IMR-90 (cell line): Measurements from ENCODE around the gene NAT10. TPM values are rescaled to one million over a fixed set of nuclear protein-coding genes. Genes with fewer than 3 reads are reported as not detected.

ENCODE experiments used
- ATAC-seq: fragments of 200-7000 bp; cut with Tn5 transposase; 2 replicates; pipeline ENCODE4 v1.9.1; 2020; ENCODE audit warnings: low read depth, mild to moderate bottlenecking, moderate library complexity
- BruUV-seq: library from RNA; stranded (reverse); fragments of 400-500 nt; replicated peaks from 2 replicates; lab custom pipeline; 2021; lab: Mats Ljungman, UMichigan
- CTCF ChIA-PET: fragments of 300-600 bp; formaldehyde crosslinking; extraction: SDS; loops from one replicate; lab custom pipeline; 2021; ENCODE audit warnings: antibody characterized with exemption; lab: Yijun Ruan, JAX
- POLR2A ChIA-PET: fragments of 300-600 bp; sonication (Branson Sonifier 250); formaldehyde crosslinking; loops from one replicate; lab custom pipeline; 2022; ENCODE audit warnings: antibody characterized with exemption; ENCODE audit not compliant: unreplicated experiment; lab: Charles Lee
- DNase-seq: peaks from one replicate; pipeline ENCODE4 v3.0.0; 2013
- H2AFZ ChIP-seq: replicated peaks from 2 replicates; pipeline ENCODE3; 2013; ENCODE audit warnings: low read length, mild to moderate bottlenecking; ENCODE audit not compliant: poor library complexity
- H2AK5ac ChIP-seq: 2 replicates; pipeline ENCODE4 v1.6.1; 2013; ENCODE audit warnings: low read depth, low read length, inconsistent platforms
- H2AK9ac ChIP-seq: replicated peaks from 2 replicates; pipeline ENCODE3; 2013; ENCODE audit warnings: mild to moderate bottlenecking, low read depth, low read length, moderate library complexity; ENCODE audit not compliant: poor library complexity
- H2BK120ac ChIP-seq: 2 replicates; pipeline ENCODE4 v1.6.1; 2013; ENCODE audit warnings: low read depth, low read length, inconsistent platforms
- H2BK15ac ChIP-seq: 3 replicates; pipeline ENCODE4 v1.6.1; 2013; ENCODE audit warnings: low read depth, low read length, inconsistent platforms
- H2BK20ac ChIP-seq: 2 replicates; pipeline ENCODE4 v1.6.1; 2013; ENCODE audit warnings: low read depth, mild to moderate bottlenecking, inconsistent platforms, low read length, moderate library complexity
- H2BK5ac ChIP-seq: 2 replicates; pipeline ENCODE4 v1.6.1; 2013; ENCODE audit warnings: mild to moderate bottlenecking, low read depth, low read length, inconsistent platforms; ENCODE audit not compliant: poor library complexity, severe bottlenecking
- H3K14ac ChIP-seq: replicated peaks from 2 replicates; pipeline ENCODE4 v1.6.1; 2013; ENCODE audit warnings: low read depth, low read length, inconsistent platforms
- H3K18ac ChIP-seq: 2 replicates; pipeline ENCODE4 v1.6.1; 2013; ENCODE audit warnings: low read depth, low read length, control low read depth
- H3K23ac ChIP-seq: 2 replicates; pipeline ENCODE4 v1.6.1; 2013; ENCODE audit warnings: low read depth, low read length, inconsistent platforms
- H3K27ac ChIP-seq: 2 replicates; pipeline ENCODE4 v1.5.1; 2013; ENCODE audit warnings: mild to moderate bottlenecking, control low read depth, low read length; ENCODE audit not compliant: insufficient read depth
- H3K27me3 ChIP-seq: 2 replicates; pipeline ENCODE4 v1.6.1; 2013; ENCODE audit warnings: low read length; ENCODE audit not compliant: control insufficient read depth, insufficient read depth
- H3K36me3 ChIP-seq: 2 replicates; pipeline ENCODE4 v1.6.1; 2013; ENCODE audit warnings: low read length, mixed read lengths; ENCODE audit not compliant: control insufficient read depth, insufficient read depth
- H3K4ac ChIP-seq: 2 replicates; pipeline ENCODE4 v1.6.1; 2013; ENCODE audit warnings: low read depth, low read length, inconsistent platforms
- H3K4me1 ChIP-seq: 2 replicates; pipeline ENCODE4 v1.6.1; 2013; ENCODE audit warnings: low read length, mixed read lengths; ENCODE audit not compliant: control insufficient read depth, insufficient read depth
- H3K4me2 ChIP-seq: 2 replicates; pipeline ENCODE4 v1.6.1; 2013; ENCODE audit warnings: low read depth, mild to moderate bottlenecking, control low read depth, low read length, moderate library complexity
- H3K4me3 ChIP-seq: 2 replicates; pipeline ENCODE4 v1.5.1; 2013; ENCODE audit warnings: low read depth, mild to moderate bottlenecking, control low read depth, low read length, moderate library complexity; ENCODE audit not compliant: insufficient read depth
- H3K56ac ChIP-seq: 2 replicates; pipeline ENCODE4 v1.6.1; 2013; ENCODE audit warnings: low read length, inconsistent platforms; ENCODE audit not compliant: insufficient read depth; ENCODE audit errors: extremely low read depth
- H3K79me1 ChIP-seq, 2 experiments: 2 replicates each; pipeline ENCODE4 v1.6.1; 2013; ENCODE audit warnings: low read length in 2 of 2, inconsistent platforms in 1 of 2, low read depth in 1 of 2
- H3K9ac ChIP-seq: 2 replicates; pipeline ENCODE4 v1.6.1; 2013; ENCODE audit warnings: low read depth, low read length, control low read depth
- H3K9me1 ChIP-seq: 2 replicates; pipeline ENCODE4 v1.6.1; 2013; ENCODE audit warnings: low read length, inconsistent platforms; ENCODE audit not compliant: insufficient read depth
- H3K9me3 ChIP-seq: 2 replicates; pipeline ENCODE4 v1.6.1; 2013; ENCODE audit warnings: low read length; ENCODE audit not compliant: control insufficient read depth, insufficient read depth
- H4K20me1 ChIP-seq: 2 replicates; pipeline ENCODE4 v1.6.1; 2013; ENCODE audit warnings: low read length, inconsistent platforms; ENCODE audit not compliant: insufficient read depth
- H4K5ac ChIP-seq: 2 replicates; pipeline ENCODE4 v1.6.1; 2013; ENCODE audit warnings: mild to moderate bottlenecking, low read depth, low read length, control low read depth
- H4K8ac ChIP-seq, 2 experiments: 2 replicates each; pipeline ENCODE4 v1.6.1; 2013; ENCODE audit warnings: low read depth in 2 of 2, low read length in 2 of 2, control low read depth in 1 of 2, inconsistent platforms in 1 of 2
- H4K91ac ChIP-seq: 2 replicates; pipeline ENCODE4 v1.6.1; 2013; ENCODE audit warnings: low read depth, low read length, inconsistent platforms; ENCODE audit not compliant: insufficient read depth
- FOS ChIP-seq: fragments of 150-350 bp; IDR thresholded peaks from 2 replicates; pipeline ENCODE4 v1.6.1; 2016; ENCODE audit warnings: low read depth, low read length
- MAFK ChIP-seq: IDR thresholded peaks from 2 replicates; pipeline ENCODE4 v1.6.1; 2012; ENCODE audit warnings: low read depth, low read length, improper control_type of control experiment
- MXI1 ChIP-seq: IDR thresholded peaks from 2 replicates; pipeline ENCODE4 v1.6.1; 2012; ENCODE audit warnings: low read depth, mild to moderate bottlenecking, low read length, moderate library complexity, borderline replicate concordance
- NFE2L2 ChIP-seq: fragments of 150-350 bp; IDR thresholded peaks from 2 replicates; pipeline ENCODE4 v1.6.1; 2016; ENCODE audit warnings: low read depth, mild to moderate bottlenecking, low read length
- POLR2A ChIP-seq: IDR thresholded peaks from 2 replicates; pipeline ENCODE4 v1.6.1; 2012; ENCODE audit warnings: mild to moderate bottlenecking, low read depth, low read length
- RAD21 ChIP-seq: IDR thresholded peaks from 2 replicates; pipeline ENCODE4 v1.6.1; 2012; ENCODE audit warnings: low read length, improper control_type of control experiment
- WGBS, 2 experiments: methylation state at CpG; one replicate each; pipeline versions ENCODE4 v1.1.5 to v1.1.7; 2013; ENCODE audit warnings: missing lambda C conversion rate in 2 of 2; ENCODE audit not compliant: insufficient read length in 1 of 2; ENCODE audit errors: extremely low coverage in 2 of 2; 5-methylcytosine and 5-hydroxymethylcytosine counted together
- dilution Hi-C: fragments of 300-500 bp; cut with HindIII; formaldehyde crosslinking; loops from one replicate; pipeline ENCODE4 v1.14.3; 2018; ENCODE audit warnings: low sequenced_read_pairs; ENCODE audit not compliant: unreplicated experiment
- in situ Hi-C: fragments of 300-500 bp; cut with MboI; formaldehyde crosslinking; loops from 3 replicates; pipeline ENCODE4 v1.14.3; 2019; ENCODE audit warnings: low sequenced_read_pairs, inconsistent platforms, mixed read lengths
- intact Hi-C: fragments of 100-400 bp; cut with micrococcal nuclease; formaldehyde crosslinking; loops from 2 replicates; pipeline ENCODE4 v1.10.0; 2022
- polyA plus RNA-seq, 3 experiments: library from polyadenylated mRNA; depleted of rRNA; stranded (reverse); fragments of >200 nt; gene quantifications; 2 replicates each; pipeline ENCODE4 v1.2.3, GENCODE V29; 2012; ENCODE audit warnings: low replicate concordance in 1 of 3
- total RNA-seq: library from RNA; depleted of rRNA; stranded (reverse); fragments of >200 nt; gene quantifications from 2 replicates; pipeline ENCODE4 v1.2.3, GENCODE V29; 2012
- TF ChIP-seq, protein P1 (sequence below): fragments of 150-350 bp; IDR thresholded peaks from 2 replicates; pipeline ENCODE4 v1.6.1; 2016; ENCODE audit warnings: low read depth, mild to moderate bottlenecking, low read length, moderate library complexity, borderline replicate concordance
- TF ChIP-seq, protein P2 (sequence below): conservative IDR thresholded peaks from 2 replicates; pipeline ENCODE4 v1.5.1; 2012; ENCODE audit warnings: mild to moderate bottlenecking, low read depth, low read length, improper control_type of control experiment

Gene NAT10
- total and polyA plus RNA-seq, 2 of the 4 experiments (the other 2 are of a cell fraction): 28.1 to 34.8 TPM

- no peak for TF ChIP-seq RAD21
Observed at GRCh38 chr11:34179026-34179675, 73.7 kb downstream of the NAT10 start (continued).

GRCh38 chr11:34180040-34180813 lies 74.8 kb downstream of the NAT10 start:
- Histone ChIP-seq H3K27me3 (peaks cover 3% of the 10 kb centered on the region; the same call in 1 of the 2 replicates), H2AK5ac (no peak overlapping the region), H4K8ac (no peak overlapping the region), H3K18ac (no peak overlapping the region), H2BK120ac (no peak overlapping the region), H3K9ac (no peak overlapping the region), H3K4ac (no peak overlapping the region), H4K91ac (no peak overlapping the region), H2BK5ac (no peak overlapping the region), H3K27ac (no peak overlapping the region), H3K56ac (no peak overlapping the region), H3K79me1 (no peaks in the 10 kb centered on the region), H3K9me1 (peaks cover 3% of the 10 kb centered on the region; the same call in 1 of the 2 replicates), H3K4me2 (no peak overlapping the region), H2AK9ac (no peak overlapping the region), H2AFZ (no peak overlapping the region), H2BK20ac (no peak overlapping the region), H3K4me1 (peaks cover 8% of the 10 kb centered on the region; the same call in 1 of the 2 replicates), H2BK15ac (no peak overlapping the region), H3K23ac (no peak overlapping the region), H4K5ac (no peak overlapping the region), H3K9me3 (no peaks in the 10 kb centered on the region), H4K20me1 (no peaks in the 10 kb centered on the region), H3K14ac (no peak overlapping the region), H3K36me3 (no peaks in the 10 kb centered on the region), H3K4me3 (no peak overlapping the region)
- no peak for TF ChIP-seq FOS
- TF ChIP-seq, protein P1, sequence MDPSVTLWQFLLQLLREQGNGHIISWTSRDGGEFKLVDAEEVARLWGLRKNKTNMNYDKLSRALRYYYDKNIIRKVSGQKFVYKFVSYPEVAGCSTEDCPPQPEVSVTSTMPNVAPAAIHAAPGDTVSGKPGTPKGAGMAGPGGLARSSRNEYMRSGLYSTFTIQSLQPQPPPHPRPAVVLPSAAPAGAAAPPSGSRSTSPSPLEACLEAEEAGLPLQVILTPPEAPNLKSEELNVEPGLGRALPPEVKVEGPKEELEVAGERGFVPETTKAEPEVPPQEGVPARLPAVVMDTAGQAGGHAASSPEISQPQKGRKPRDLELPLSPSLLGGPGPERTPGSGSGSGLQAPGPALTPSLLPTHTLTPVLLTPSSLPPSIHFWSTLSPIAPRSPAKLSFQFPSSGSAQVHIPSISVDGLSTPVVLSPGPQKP: no peak
- TF ChIP-seq MXI1: no peak
- no peak for TF ChIP-seq MAFK
- no peak for TF ChIP-seq NFE2L2
- no peak for TF ChIP-seq POLR2A
- TF ChIP-seq, protein P2, sequence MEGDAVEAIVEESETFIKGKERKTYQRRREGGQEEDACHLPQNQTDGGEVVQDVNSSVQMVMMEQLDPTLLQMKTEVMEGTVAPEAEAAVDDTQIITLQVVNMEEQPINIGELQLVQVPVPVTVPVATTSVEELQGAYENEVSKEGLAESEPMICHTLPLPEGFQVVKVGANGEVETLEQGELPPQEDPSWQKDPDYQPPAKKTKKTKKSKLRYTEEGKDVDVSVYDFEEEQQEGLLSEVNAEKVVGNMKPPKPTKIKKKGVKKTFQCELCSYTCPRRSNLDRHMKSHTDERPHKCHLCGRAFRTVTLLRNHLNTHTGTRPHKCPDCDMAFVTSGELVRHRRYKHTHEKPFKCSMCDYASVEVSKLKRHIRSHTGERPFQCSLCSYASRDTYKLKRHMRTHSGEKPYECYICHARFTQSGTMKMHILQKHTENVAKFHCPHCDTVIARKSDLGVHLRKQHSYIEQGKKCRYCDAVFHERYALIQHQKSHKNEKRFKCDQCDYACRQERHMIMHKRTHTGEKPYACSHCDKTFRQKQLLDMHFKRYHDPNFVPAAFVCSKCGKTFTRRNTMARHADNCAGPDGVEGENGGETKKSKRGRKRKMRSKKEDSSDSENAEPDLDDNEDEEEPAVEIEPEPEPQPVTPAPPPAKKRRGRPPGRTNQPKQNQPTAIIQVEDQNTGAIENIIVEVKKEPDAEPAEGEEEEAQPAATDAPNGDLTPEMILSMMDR: no peak
- in situ Hi-C loops: no loop called here
- no peak for ATAC-seq
- WGBS, 2 experiments: no CpG with 5 or more reads among the region's 6 CpGs
- intact Hi-C loops: no loop called here
- dilution Hi-C loops: loop anchor here (25.0 kb wide), 1 partner anchor 157 kb away; no protein-coding TSS in a partner anchor
- CTCF ChIA-PET: interaction anchor here (0.6 to 1.5 kb wide), 3 partner anchors 9 to 187 kb away, joined by 3 read pairs; partner anchors contain the start of gene ABTB2
- BruUV-seq: no TSS peak
- POLR2A ChIA-PET: no interaction called here
- no peak for DNase-seq
